ENCODE results near the gene EPC1. TPM values are rescaled to one million over a fixed set of nuclear protein-coding genes. Genes with fewer than 3 reads are reported as not detected.

The EPC1 gene
- total and polyA plus RNA-seq, 9 of the 15 experiments (the other 6 are each of a cell fraction or from before 2014, with no cell fraction given), result 7.0 to 43.6 (median 16.1) TPM

DNA sequence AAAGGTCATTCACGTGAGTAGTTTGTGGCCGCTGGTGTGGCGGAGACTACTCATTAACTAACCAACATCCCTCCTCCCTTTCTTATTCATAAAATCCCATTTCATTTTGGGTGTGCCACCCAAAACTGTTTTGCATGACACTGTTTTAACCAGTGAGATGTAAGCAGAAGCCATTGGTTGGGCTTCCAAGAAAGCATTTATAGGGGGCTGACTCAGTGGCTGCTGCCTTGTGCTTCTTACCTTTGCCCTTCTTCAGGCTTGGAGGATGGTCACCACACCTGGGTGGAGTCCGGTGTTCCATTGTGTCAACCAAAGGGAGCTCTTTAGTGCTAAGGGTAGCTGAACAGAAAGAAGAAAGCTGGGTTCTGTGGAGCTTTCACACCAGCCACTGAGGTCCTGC lies 37.2 kb upstream of the EPC1 start (continued):
- TF ChIP-seq, protein P1, sequence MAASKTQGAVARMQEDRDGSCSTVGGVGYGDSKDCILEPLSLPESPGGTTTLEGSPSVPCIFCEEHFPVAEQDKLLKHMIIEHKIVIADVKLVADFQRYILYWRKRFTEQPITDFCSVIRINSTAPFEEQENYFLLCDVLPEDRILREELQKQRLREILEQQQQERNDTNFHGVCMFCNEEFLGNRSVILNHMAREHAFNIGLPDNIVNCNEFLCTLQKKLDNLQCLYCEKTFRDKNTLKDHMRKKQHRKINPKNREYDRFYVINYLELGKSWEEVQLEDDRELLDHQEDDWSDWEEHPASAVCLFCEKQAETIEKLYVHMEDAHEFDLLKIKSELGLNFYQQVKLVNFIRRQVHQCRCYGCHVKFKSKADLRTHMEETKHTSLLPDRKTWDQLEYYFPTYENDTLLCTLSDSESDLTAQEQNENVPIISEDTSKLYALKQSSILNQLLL (CRISPR knock-in tag; IDR thresholded peaks at IDR 0.05; ENCODE audit: borderline replicate concordance), result no peak
- TF ChIP-seq ZBED1 (IDR thresholded peaks at IDR 0.05), result no peak

DNA sequence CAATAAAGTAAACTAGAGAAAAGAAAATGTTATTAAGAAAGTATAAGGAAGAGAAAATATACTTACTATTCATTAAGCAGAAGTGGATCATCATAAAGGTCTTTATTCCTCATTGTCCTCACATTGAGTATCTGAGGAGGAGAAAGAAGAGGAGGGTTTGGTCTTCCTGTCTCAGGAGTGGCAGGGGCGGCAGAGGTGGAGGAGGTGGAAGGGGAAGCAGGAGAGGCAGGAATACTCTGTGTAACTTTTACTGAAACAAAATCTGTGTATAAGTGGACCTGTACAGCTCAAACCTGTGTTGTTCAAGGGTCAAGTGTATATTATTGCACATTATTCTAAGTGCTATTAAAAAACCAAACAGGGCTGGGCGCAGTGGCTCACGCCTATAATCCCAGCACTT lies 34.2 kb upstream of the EPC1 start:
- H3K9me3 ChIP-seq (replicated peaks; ENCODE audit: control insufficient read depth, insufficient read depth, low read depth, low read length), result no peaks in the 10 kb centered on the region; the same call in 1 of the 2 replicates
- H4K20me1 ChIP-seq (replicated peaks; ENCODE audit: control insufficient read depth, insufficient read depth, low read length), result no peaks in the 10 kb centered on the region
- no peak overlapping the region for H3K4me3 ChIP-seq
- in situ Hi-C loops (cut with MboI) (no loop called here), intact Hi-C loops (cut with micrococcal nuclease) (no loop called here)
- H3K79me2 ChIP-seq (ENCODE audit: control insufficient read depth, insufficient read depth, low read length), result peaks cover 27% of the 10 kb centered on the region
- 77% methylated on average over 3 of the region's 3 CpGs for WGBS (ENCODE audit: insufficient coverage, low coverage, missing lambda C conversion rate)
- POLR2A ChIA-PET, result no interaction called here
- no TSS peak for BruUV-seq (replicated peaks)
- no peaks in the 10 kb centered on the region for H3K27me3 ChIP-seq (ENCODE audit: control insufficient read depth in 2 of 2, insufficient read depth in 2 of 2, low read length in 2 of 2)
- H2AFZ ChIP-seq (ENCODE audit: low read depth, low read length), result peak overlapping the region; percentile 34
- DNase-seq (ENCODE audit: extremely low read depth in 1 of 4, low spot score in 3 of 4) (no peak), ATAC-seq (no peak), FAIRE-seq (no peak)
- peaks cover 4 to 9% of the 10 kb centered on the region in 2 experiments; a peak in 3 of 5 replicates for H3K4me1 ChIP-seq (replicated peaks in 1 of 2; ENCODE audit: control insufficient read depth in 2 of 2, insufficient read depth in 2 of 2, low read length in 2 of 2)
- H3K36me3 ChIP-seq (ENCODE audit: control insufficient read depth, insufficient read depth, low read length), result no peaks in the 10 kb centered on the region
- no peak overlapping the region for H3K27ac ChIP-seq (ENCODE audit: extremely low read depth, low read depth, low read length)
- no peak overlapping the region for H3K9ac ChIP-seq (ENCODE audit: insufficient read depth in 1 of 2, low read depth in 2 of 2, low read length in 2 of 2)
- no peaks in the 10 kb centered on the region for H3K9me1 ChIP-seq (ENCODE audit: control insufficient read depth, insufficient read depth, low read length)
- H3K4me2 ChIP-seq (ENCODE audit: insufficient read depth, low read length), result no peak overlapping the region
- CTCF ChIA-PET (ENCODE audit: low intra/inter-chr PET ratio), result no interaction called here
- TF ChIP-seq IRF2 (CRISPR knock-in tag; IDR thresholded peaks at IDR 0.05) (no peak), TFAM (CRISPR knock-in tag; conservative IDR thresholded peaks at IDR 0.05) (no peak), TRIM24 (IDR thresholded peaks at IDR 0.05) (no peak), ZNF143 (CRISPR knock-in tag; IDR thresholded peaks at IDR 0.05) (no peak), FOXJ2 (tag; IDR thresholded peaks at IDR 0.05) (no peak), NFE2 (IDR thresholded peaks at IDR 0.05; ENCODE audit: low read depth) (no peak), SIRT6 (IDR thresholded peaks at IDR 0.05; ENCODE audit: low read depth, low read length) (no peak), PTRF (tag; IDR thresholded peaks at IDR 0.05) (no peak), CHD2 (IDR thresholded peaks at IDR 0.05; ENCODE audit: low read depth, low read length) (no peak), MCM3 (IDR thresholded peaks at IDR 0.05) (no peak), ZNF12 (CRISPR knock-in tag; IDR thresholded peaks at IDR 0.05) (no peak), CAMTA2 (CRISPR knock-in tag; conservative IDR thresholded peaks at IDR 0.05) (no peak), HEY1 (CRISPR knock-in tag; IDR thresholded peaks at IDR 0.05; ENCODE audit: borderline replicate concordance) (no peak), ZNF174 (CRISPR knock-in tag; IDR thresholded peaks at IDR 0.05) (no peak)
- TF ChIP-seq, protein P2, sequence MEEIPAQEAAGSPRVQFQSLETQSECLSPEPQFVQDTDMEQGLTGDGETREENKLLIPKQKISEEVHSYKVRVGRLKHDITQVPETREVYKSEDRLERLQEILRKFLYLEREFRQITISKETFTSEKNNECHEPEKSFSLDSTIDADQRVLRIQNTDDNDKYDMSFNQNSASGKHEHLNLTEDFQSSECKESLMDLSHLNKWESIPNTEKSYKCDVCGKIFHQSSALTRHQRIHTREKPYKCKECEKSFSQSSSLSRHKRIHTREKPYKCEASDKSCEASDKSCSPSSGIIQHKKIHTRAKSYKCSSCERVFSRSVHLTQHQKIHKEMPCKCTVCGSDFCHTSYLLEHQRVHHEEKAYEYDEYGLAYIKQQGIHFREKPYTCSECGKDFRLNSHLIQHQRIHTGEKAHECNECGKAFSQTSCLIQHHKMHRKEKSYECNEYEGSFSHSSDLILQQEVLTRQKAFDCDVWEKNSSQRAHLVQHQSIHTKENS (CRISPR knock-in tag; IDR thresholded peaks at IDR 0.05), result no peak
- TF ChIP-seq, protein P3, sequence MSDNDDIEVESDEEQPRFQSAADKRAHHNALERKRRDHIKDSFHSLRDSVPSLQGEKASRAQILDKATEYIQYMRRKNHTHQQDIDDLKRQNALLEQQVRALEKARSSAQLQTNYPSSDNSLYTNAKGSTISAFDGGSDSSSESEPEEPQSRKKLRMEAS (CRISPR knock-in tag; IDR thresholded peaks at IDR 0.05), result no peak
- TF ChIP-seq, protein P4, sequence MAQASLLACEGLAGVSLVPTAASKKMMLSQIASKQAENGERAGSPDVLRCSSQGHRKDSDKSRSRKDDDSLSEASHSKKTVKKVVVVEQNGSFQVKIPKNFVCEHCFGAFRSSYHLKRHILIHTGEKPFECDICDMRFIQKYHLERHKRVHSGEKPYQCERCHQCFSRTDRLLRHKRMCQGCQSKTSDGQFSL (CRISPR knock-in tag; IDR thresholded peaks at IDR 0.05), result no peak
- TF ChIP-seq, protein P4 (tag; IDR thresholded peaks at IDR 0.05), result no peak

Data from K562 (cell line).